Uterus (tissue), 2 donors: ENCODE data around the gene PLA1A.

Experiments
- CTCF ChIP-seq, 4 experiments: fragments of 200-600 bp in 2 of 4; fragments of 450-650 bp in 2 of 4; sonication (generic) in 2 of 4; IDR thresholded peaks; one replicate each; pipeline ENCODE4 v1.5.1; 2016 to 2019; ENCODE audit warnings: antibody characterized with exemption in 4 of 4, mild to moderate bottlenecking in 2 of 4, moderate library complexity in 1 of 4
- POLR2A ChIP-seq, 2 donors: fragments of 450-650 bp; IDR thresholded peaks; one replicate each; pipeline ENCODE4 v1.6.1; 2016; ENCODE audit warnings: antibody characterized with exemption in 2 of 2, mild to moderate bottlenecking in 1 of 2, moderate library complexity in 1 of 2

GRCh38 chr3:119662604-119663373 is 65.1 kb downstream of the PLA1A start:
- TF ChIP-seq CTCF (IDR thresholded peaks at IDR 0.05) (no peak), POLR2A (IDR thresholded peaks at IDR 0.05) (no peak)
